K562 (cell line): ENCODE results near the gene ERICH2. TPM values are rescaled to one million over a fixed set of nuclear protein-coding genes. Genes with fewer than 3 reads are reported as not detected.

Experiments used
- CEBPB ChIP-seq: fragments of 450-650 bp; IDR thresholded peaks from 2 replicates; pipeline ENCODE4 v1.6.1; 2016; ENCODE audit warnings: missing genetic modification characterization, missing compliant biosample characterization
- EWSR1 ChIP-seq: fragments of 450-650 bp; IDR thresholded peaks from 2 replicates; pipeline ENCODE4 v1.6.1; 2018; ENCODE audit warnings: borderline replicate concordance, mild to moderate bottlenecking, low read depth, moderate library complexity; ENCODE audit not compliant: partially characterized antibody
- FOXM1 ChIP-seq, 2 experiments: fragments of 450-650 bp in 1 of 2; sonication (generic) in 1 of 2; formaldehyde crosslinking in 1 of 2; IDR thresholded peaks; 2 replicates each; pipeline versions ENCODE4 v1.6.1 to v1.9.0; 2017 to 2022; ENCODE audit warnings: low read depth in 2 of 2, mild to moderate bottlenecking in 2 of 2, missing genetic modification reagents in 1 of 2, moderate library complexity in 1 of 2
- GABPB2 ChIP-seq: fragments of 250-450 bp; sonication (Bioruptor Pico); conservative IDR thresholded peaks from 2 replicates; pipeline ENCODE4 v1.5.1; 2021; ENCODE audit warnings: mild to moderate bottlenecking
- MTA2 ChIP-seq: fragments of 450-650 bp; IDR thresholded peaks from 2 replicates; pipeline ENCODE4 v1.6.1; 2016; ENCODE audit warnings: low read depth
- MXI1 ChIP-seq: IDR thresholded peaks from 2 replicates; pipeline ENCODE4 v1.6.1; 2011; ENCODE audit warnings: low read depth, mild to moderate bottlenecking, improper control_type of control experiment, low read length
- POLR3A ChIP-seq: IDR thresholded peaks from 2 replicates; pipeline ENCODE4 v1.6.1; 2011; ENCODE audit warnings: borderline replicate concordance, mild to moderate bottlenecking, moderate library complexity; ENCODE audit not compliant: insufficient read length, insufficient read depth; ENCODE audit errors: extremely low read depth
- SIRT6 ChIP-seq: IDR thresholded peaks from one replicate; pipeline ENCODE4 v1.6.1; 2012; ENCODE audit warnings: low read depth, mild to moderate bottlenecking, control low read depth, inconsistent platforms, low read length, moderate library complexity
- SRSF9 ChIP-seq: fragments of 200-400 bp; formaldehyde crosslinking; IDR thresholded peaks from 2 replicates; pipeline ENCODE4 v1.6.1; 2017; ENCODE audit warnings: low read depth, low read length, borderline replicate concordance
- TARDBP ChIP-seq: fragments of 450-650 bp; IDR thresholded peaks from 2 replicates; pipeline ENCODE4 v1.6.1; 2016
- TCF15 ChIP-seq: fragments of 250-450 bp; sonication (Bioruptor Pico); IDR thresholded peaks from 2 replicates; pipeline ENCODE4 v1.8.0; 2022; ENCODE audit warnings: moderate library complexity, mild to moderate bottlenecking, inconsistent platforms
- TCFL5 ChIP-seq: fragments of 250-450 bp; sonication (Bioruptor Pico); conservative IDR thresholded peaks from 2 replicates; pipeline ENCODE4 v1.6.1; 2021; ENCODE audit warnings: mild to moderate bottlenecking, moderate library complexity, matching md5 sums
- TOE1 ChIP-seq, 2 experiments: fragments of 450-650 bp in 1 of 2; sonication (generic) in 1 of 2; formaldehyde crosslinking in 1 of 2; IDR thresholded peaks; 2 replicates each; pipeline versions ENCODE4 v1.7.1 to v1.8.0; 2016 to 2022; ENCODE audit warnings: borderline replicate concordance in 2 of 2, mild to moderate bottlenecking in 2 of 2, antibody characterized with exemption in 1 of 2, inconsistent platforms in 1 of 2, low read depth in 1 of 2, missing genetic modification reagents in 1 of 2, moderate library complexity in 1 of 2
- ZBTB12 ChIP-seq: fragments of 250-450 bp; sonication (Bioruptor Pico); IDR thresholded peaks from 2 replicates; pipeline ENCODE4 v1.4.0; 2020
- ZNF592 ChIP-seq: fragments of 450-650 bp; IDR thresholded peaks from 2 replicates; pipeline ENCODE4 v1.6.1; 2017; ENCODE audit warnings: antibody characterized with exemption, mild to moderate bottlenecking
- polyA plus RNA-seq, 8 experiments: library from polyadenylated mRNA; depleted of rRNA in 4 of 8; stranded (reverse) in 5 of 8; unstranded in 3 of 8; fragments of >200 nt; fragmentation: Nextera tagmentation in 2 of 8; fragmentation: Illumina TruSeq in 1 of 8; extraction: Ambion mirVana in 2 of 8; extraction: Trizol in 1 of 8; gene quantifications; 2 replicates each; pipeline versions ENCODE4 v1.2.1 to v1.2.3, GENCODE V29; 2011 to 2014; ENCODE audit warnings: inconsistent platforms in 1 of 8, missing spikeins in 1 of 8
- total RNA-seq, 7 experiments: library from RNA; depleted of rRNA in 6 of 7; stranded (reverse); fragments of >200 nt in 6 of 7; fragmentation: Illumina TruSeq in 2 of 7; extraction: Trizol in 2 of 7; gene quantifications; 2 replicates each; pipeline versions ENCODE4 v1.2.1 to v1.2.3, GENCODE V29; 2011 to 2021; ENCODE audit warnings: low replicate concordance in 1 of 7
- TF ChIP-seq, protein P1 (sequence below): fragments of 150-350 bp; conservative IDR thresholded peaks from 2 replicates; pipeline ENCODE4 v1.6.1; 2014; ENCODE audit warnings: low read length

ERICH2 gene
- total and polyA plus RNA-seq, 9 of the 15 experiments (the other 6 are each of a cell fraction or from before 2014, with no cell fraction given), result 0.85 to 2.4 (median 1.6) TPM

- TF ChIP-seq TOE1 (IDR thresholded peaks at IDR 0.05; ENCODE audit: borderline replicate concordance), result no peak
- no peak for TF ChIP-seq TOE1 (CRISPR knock-in tag; IDR thresholded peaks at IDR 0.05; ENCODE audit: borderline replicate concordance, low read depth)
- TF ChIP-seq SIRT6, result no peak
- TF ChIP-seq TCFL5 (CRISPR knock-in tag), result no peak
- TF ChIP-seq MTA2, result peak; percentile 43
- TF ChIP-seq GABPB2 (CRISPR knock-in tag), result no peak
- no peak for TF ChIP-seq CEBPB (tag)
- TF ChIP-seq SRSF9, result no peak
- no peak for TF ChIP-seq MXI1
- TF ChIP-seq, protein P1, sequence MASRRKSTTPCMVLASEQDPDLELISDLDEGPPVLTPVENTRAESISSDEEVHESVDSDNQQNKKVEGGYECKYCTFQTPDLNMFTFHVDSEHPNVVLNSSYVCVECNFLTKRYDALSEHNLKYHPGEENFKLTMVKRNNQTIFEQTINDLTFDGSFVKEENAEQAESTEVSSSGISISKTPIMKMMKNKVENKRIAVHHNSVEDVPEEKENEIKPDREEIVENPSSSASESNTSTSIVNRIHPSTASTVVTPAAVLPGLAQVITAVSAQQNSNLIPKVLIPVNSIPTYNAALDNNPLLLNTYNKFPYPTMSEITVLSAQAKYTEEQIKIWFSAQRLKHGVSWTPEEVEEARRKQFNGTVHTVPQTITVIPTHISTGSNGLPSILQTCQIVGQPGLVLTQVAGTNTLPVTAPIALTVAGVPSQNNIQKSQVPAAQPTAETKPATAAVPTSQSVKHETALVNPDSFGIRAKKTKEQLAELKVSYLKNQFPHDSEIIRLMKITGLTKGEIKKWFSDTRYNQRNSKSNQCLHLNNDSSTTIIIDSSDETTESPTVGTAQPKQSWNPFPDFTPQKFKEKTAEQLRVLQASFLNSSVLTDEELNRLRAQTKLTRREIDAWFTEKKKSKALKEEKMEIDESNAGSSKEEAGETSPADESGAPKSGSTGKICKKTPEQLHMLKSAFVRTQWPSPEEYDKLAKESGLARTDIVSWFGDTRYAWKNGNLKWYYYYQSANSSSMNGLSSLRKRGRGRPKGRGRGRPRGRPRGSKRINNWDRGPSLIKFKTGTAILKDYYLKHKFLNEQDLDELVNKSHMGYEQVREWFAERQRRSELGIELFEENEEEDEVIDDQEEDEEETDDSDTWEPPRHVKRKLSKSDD, result no peak
- TF ChIP-seq FOXM1 (IDR thresholded peaks at IDR 0.05; ENCODE audit: low read depth), result peak; percentile 44; the same call in 1 of the 2 replicates
- no peak for TF ChIP-seq FOXM1 (CRISPR knock-in tag; IDR thresholded peaks at IDR 0.05; ENCODE audit: low read depth)
- TF ChIP-seq POLR3A, result no peak
- no peak for TF ChIP-seq ZNF592
- TF ChIP-seq TCF15 (CRISPR knock-in tag), result 0 out of 2 replicates have a peak, but pooled peaks have one; percentile 58
- no peak for TF ChIP-seq ZBTB12 (CRISPR knock-in tag)
- no peak for TF ChIP-seq TARDBP
- no peak for TF ChIP-seq EWSR1
Observed at GRCh38 chr2:170743530-170744239, 26.5 kb upstream of the ERICH2 start (continued).
